Activated naive CD4-positive, alpha-beta T cell treated with anti-CD3 and anti-CD28 coated beads, Interleukin-2, amount 50 U/mL, for 72 hours (primary cell): Measurements from ENCODE around the gene HMOX2. TPM values are rescaled to one million over a fixed set of nuclear protein-coding genes. Genes with fewer than 3 reads are reported as not detected.

ENCODE experiments used
- ATAC-seq, 2 donors: fragments of 150-1000 bp; cut with Tn5 transposase; 2 replicates each; pipeline ENCODE4 v1.10.0; 2021; ENCODE audit warnings: mild to moderate bottlenecking in 2 of 2, moderate library complexity in 2 of 2
- DNase-seq, 2 donors: peaks; one replicate each; pipeline ENCODE4 v3.0.0; 2021 to 2022; ENCODE audit warnings: low spot score in 2 of 2
- H3K27ac Mint-ChIP-seq, 2 donors: one replicate each; pipeline ENCODE4 v1.8.0; 2022; ENCODE audit warnings: mild to moderate bottlenecking in 2 of 2, mixed read lengths in 2 of 2
- H3K36me3 Mint-ChIP-seq, 2 donors: one replicate each; pipeline ENCODE4 v1.8.0; 2022; ENCODE audit warnings: mixed read lengths in 2 of 2
- H3K9me3 Mint-ChIP-seq, 2 donors: one replicate each; pipeline ENCODE4 v1.8.0; 2022; ENCODE audit warnings: mixed read lengths in 2 of 2
- total RNA-seq, 2 donors: library from RNA; stranded (reverse); gene quantifications; one replicate each; pipeline ENCODE4 v1.2.3, GENCODE V29; 2022

The HMOX2 gene
- total RNA-seq, 2 donors from 2014 or later = 32.5 to 56.4 TPM

GRCh38 chr16:4510131-4510530 lies 33.9 kb downstream of the HMOX2 start:
- H3K36me3 Mint-ChIP-seq = peaks cover 0 to 7% of the 10 kb centered on the region in 2 donors
- H3K9me3 Mint-ChIP-seq = no peaks in the 10 kb centered on the region
- H3K27ac Mint-ChIP-seq = peak overlapping the region in 1 of 2 donors; percentile 85
- ATAC-seq (no peak), DNase-seq (no peak)

- Mint-ChIP-seq H3K27ac (peak overlapping the region; percentile 17 to 78), H3K9me3 (no peaks in the 10 kb centered on the region), H3K36me3 (peaks cover 0 to 6% of the 10 kb centered on the region in 2 donors)
- DNase-seq (no peak), ATAC-seq (no peak)
Measured at GRCh38 chr16:4510747-4511426, 34.7 kb downstream of the HMOX2 start.

- no peaks in the 10 kb centered on the region for H3K36me3 Mint-ChIP-seq
- peak overlapping the region; percentile 17 to 78 for H3K27ac Mint-ChIP-seq
- DNase-seq = no peak
- ATAC-seq = peak in 1 of 2 donors; percentile 29
- H3K9me3 Mint-ChIP-seq = no peaks in the 10 kb centered on the region
Measured at GRCh38 chr16:4511441-4512082, 35.4 kb downstream of the HMOX2 start.

- ATAC-seq (no peak), DNase-seq (no peak)
- Mint-ChIP-seq H3K9me3 (no peaks in the 10 kb centered on the region), H3K27ac (peak overlapping the region in 1 of 2 donors; percentile 79), H3K36me3 (no peaks in the 10 kb centered on the region)
Measured at GRCh38 chr16:4512473-4512872, 36.3 kb downstream of the HMOX2 start.

- Mint-ChIP-seq H3K27ac (peak overlapping the region in 1 of 2 donors; percentile 77), H3K9me3 (no peaks in the 10 kb centered on the region), H3K36me3 (no peaks in the 10 kb centered on the region)
- DNase-seq = no peak
- no peak for ATAC-seq
Measured at GRCh38 chr16:4513086-4513860, 37.1 kb downstream of the HMOX2 start.

- no peaks in the 10 kb centered on the region for H3K9me3 Mint-ChIP-seq
- DNase-seq (no peak), ATAC-seq (no peak)
- peak overlapping the region; percentile 77 to 87 for H3K27ac Mint-ChIP-seq
- no peaks in the 10 kb centered on the region for H3K36me3 Mint-ChIP-seq
Measured at GRCh38 chr16:4513881-4514280, 37.7 kb downstream of the HMOX2 start.

GRCh38 chr16:4514606-4515005 lies 38.4 kb downstream of the HMOX2 start:
- Mint-ChIP-seq H3K27ac (peak overlapping the region; percentile 77 to 87), H3K9me3 (no peaks in the 10 kb centered on the region), H3K36me3 (no peaks in the 10 kb centered on the region)
- DNase-seq = no peak
- ATAC-seq = no peak

GRCh38 chr16:4515611-4516233 lies 39.5 kb downstream of the HMOX2 start:
- Mint-ChIP-seq H3K36me3 (no peaks in the 10 kb centered on the region), H3K9me3 (no peaks in the 10 kb centered on the region), H3K27ac (peak overlapping the region; percentile 73 to 87)
- peak in 1 of 2 donors; percentile 70 for ATAC-seq
- DNase-seq = no peak

GRCh38 chr16:4517812-4518680 lies 41.8 kb downstream of the HMOX2 start:
- no peaks in the 10 kb centered on the region for H3K9me3 Mint-ChIP-seq
- no peak for DNase-seq
- no peaks in the 10 kb centered on the region for H3K36me3 Mint-ChIP-seq
- ATAC-seq = peak; percentile 19 to 42
- H3K27ac Mint-ChIP-seq = peak overlapping the region in 1 of 2 donors; percentile 2

- DNase-seq (no peak), ATAC-seq (no peak)
- peak overlapping the region in 1 of 2 donors; percentile 15 for H3K27ac Mint-ChIP-seq
- H3K9me3 Mint-ChIP-seq = no peaks in the 10 kb centered on the region
- H3K36me3 Mint-ChIP-seq = no peaks in the 10 kb centered on the region
Measured at GRCh38 chr16:4519274-4520058, 43.3 kb downstream of the HMOX2 start.

- no peaks in the 10 kb centered on the region for H3K36me3 Mint-ChIP-seq
- no peak for ATAC-seq
- no peak for DNase-seq
- H3K27ac Mint-ChIP-seq = no peak overlapping the region
- H3K9me3 Mint-ChIP-seq = no peaks in the 10 kb centered on the region
Measured at GRCh38 chr16:4520913-4521312, 44.7 kb downstream of the HMOX2 start.

GRCh38 chr16:4522051-4522581 lies 45.9 kb downstream of the HMOX2 start:
- no peak for DNase-seq
- no peaks in the 10 kb centered on the region for H3K36me3 Mint-ChIP-seq
- no peak for ATAC-seq
- H3K9me3 Mint-ChIP-seq = no peaks in the 10 kb centered on the region
- H3K27ac Mint-ChIP-seq = peak overlapping the region in 1 of 2 donors; percentile 65

GRCh38 chr16:4523686-4524085 lies 47.5 kb downstream of the HMOX2 start:
- no peaks in the 10 kb centered on the region for H3K36me3 Mint-ChIP-seq
- ATAC-seq = no peak
- H3K27ac Mint-ChIP-seq = peak overlapping the region in 1 of 2 donors; percentile 87
- no peaks in the 10 kb centered on the region for H3K9me3 Mint-ChIP-seq
- no peak for DNase-seq

GRCh38 chr16:4524571-4524970 lies 48.4 kb downstream of the HMOX2 start:
- Mint-ChIP-seq H3K36me3 (peaks cover 0 to 8% of the 10 kb centered on the region in 2 donors), H3K27ac (no peak overlapping the region)
- ATAC-seq = no peak

GRCh38 chr16:4525069-4525468 lies 48.9 kb downstream of the HMOX2 start:
- peaks cover 0 to 8% of the 10 kb centered on the region in 2 donors for H3K36me3 Mint-ChIP-seq
- ATAC-seq = no peak

More at GRCh38 chr16:4524571-4524970, 48.4 kb downstream of the HMOX2 start:
- no peaks in the 10 kb centered on the region for H3K9me3 Mint-ChIP-seq
- no peak for DNase-seq

More at GRCh38 chr16:4525069-4525468, 48.9 kb downstream of the HMOX2 start:
- H3K9me3 Mint-ChIP-seq = no peaks in the 10 kb centered on the region
- H3K27ac Mint-ChIP-seq = no peak overlapping the region
- no peak for DNase-seq
